HG03064 (cell line): ENCODE results near the gene EXOC2.

Source experiments
- ATAC-seq: cut with Tn5 transposase; IDR thresholded peaks from one replicate; pipeline ENCODE4 v1.9.1; 2021; ENCODE audit warnings: low read depth; ENCODE audit not compliant: unreplicated experiment

EXOC2 gene

GRCh38 chr6:475314-475713, 217.6 kb downstream of the EXOC2 start:
- ATAC-seq: no peak

DNA sequence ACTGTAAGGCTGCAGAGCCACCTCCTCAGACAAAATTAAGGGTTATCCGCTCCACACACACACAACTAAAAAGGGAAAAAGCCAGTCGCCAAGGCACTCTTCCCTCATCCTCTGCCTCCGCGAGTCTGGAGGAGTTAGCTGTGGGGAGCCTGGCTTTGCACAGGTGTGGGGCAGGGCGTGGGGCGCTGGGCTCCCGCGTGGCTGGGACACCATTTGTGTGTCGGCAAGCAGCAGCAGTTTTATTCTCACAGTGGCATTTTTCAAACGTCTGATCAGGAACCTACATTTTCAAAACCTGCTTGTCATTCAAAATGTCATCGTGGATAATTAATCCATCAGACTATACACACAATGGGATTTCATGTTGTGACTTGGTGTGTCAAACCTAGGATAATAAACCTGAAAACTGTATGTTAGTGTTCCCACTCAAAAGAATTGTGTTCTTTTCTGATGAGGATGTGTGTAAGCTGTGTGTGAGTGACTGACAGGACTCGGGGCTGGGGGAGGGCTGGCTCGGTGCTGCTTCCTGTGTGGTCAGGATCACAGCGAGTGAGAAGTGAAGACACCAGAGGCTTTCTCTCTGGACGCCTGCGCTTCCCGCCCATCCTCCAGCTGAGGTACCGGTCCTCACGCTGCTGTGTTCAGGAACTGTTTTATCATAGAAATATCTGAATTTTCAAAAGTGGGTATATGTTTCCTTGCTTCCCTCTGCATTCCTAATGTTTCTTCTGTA, 218.3 kb downstream of the EXOC2 start:
- ATAC-seq: peak; percentile 67

GRCh38 chr6:473768-474452, 219.0 kb downstream of the EXOC2 start:
- no peak for ATAC-seq

GRCh38 chr6:473356-473755, 219.6 kb downstream of the EXOC2 start:
- no peak for ATAC-seq

DNA sequence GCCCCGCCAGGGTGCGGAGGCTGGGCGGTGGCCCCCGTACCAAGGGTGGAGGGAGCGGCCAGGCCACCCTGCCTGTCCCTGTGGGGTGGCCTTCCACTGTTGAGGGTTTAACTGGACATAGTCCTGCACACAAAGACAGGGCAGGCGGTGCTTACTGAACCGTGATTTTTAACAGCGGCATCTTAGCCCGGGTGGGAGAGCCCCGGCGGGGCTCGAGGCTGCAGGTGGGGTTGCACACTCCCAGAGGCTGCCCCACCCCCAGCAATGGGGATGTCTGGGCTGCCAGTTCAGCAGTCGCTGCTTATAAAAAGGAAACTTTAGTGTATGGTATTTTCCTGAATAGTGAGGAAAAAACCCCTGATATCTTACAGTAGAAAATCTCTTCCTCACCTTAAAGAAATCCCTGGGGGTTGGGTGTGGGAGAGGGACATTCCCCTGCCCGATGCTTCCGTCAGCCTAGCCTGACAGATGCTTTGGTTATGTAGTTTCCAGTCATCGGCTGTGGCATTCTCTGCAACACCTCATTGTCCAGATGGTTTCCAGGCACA, 222.0 kb downstream of the EXOC2 start:
- ATAC-seq: no peak

DNA sequence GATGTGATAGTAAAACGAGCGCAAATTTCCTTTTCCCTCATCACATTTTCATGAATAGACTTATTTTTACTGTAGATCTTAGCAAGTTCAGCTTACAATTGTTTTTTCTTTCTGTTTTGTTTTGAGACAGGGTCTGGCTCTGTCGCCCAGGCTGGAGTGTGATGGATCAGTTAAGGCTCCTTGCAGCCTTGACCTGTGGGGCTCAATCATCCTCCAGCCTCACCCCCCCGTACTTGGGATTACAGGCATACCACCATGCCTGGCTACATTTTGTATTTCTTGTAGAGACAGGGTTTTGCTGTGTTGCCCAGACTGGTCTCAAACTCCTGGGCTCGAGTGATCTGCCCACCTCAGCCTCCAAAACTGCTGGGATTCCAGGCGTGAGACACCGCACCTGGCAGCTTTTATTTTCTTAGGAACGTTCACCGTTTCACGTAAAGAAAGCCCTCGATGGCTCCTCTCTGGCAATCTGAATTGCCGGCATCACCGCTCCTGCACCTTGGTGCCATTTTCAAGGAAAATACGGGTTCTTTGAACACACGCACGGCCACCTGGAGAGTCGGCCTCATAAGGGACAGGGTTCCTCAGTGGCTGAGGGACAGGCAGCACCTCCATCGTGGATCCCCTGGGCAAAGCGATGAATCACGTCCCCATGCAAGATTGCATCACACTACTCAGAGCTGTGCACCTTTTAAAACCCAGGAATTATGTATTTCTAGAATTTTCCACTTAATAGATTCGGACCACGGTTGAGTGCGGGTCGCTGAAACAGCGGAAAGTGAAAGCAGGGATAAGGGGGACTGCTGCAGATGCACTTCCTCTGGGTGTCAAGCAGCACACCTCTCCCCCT, 222.7 kb downstream of the EXOC2 start:
- no peak for ATAC-seq

DNA sequence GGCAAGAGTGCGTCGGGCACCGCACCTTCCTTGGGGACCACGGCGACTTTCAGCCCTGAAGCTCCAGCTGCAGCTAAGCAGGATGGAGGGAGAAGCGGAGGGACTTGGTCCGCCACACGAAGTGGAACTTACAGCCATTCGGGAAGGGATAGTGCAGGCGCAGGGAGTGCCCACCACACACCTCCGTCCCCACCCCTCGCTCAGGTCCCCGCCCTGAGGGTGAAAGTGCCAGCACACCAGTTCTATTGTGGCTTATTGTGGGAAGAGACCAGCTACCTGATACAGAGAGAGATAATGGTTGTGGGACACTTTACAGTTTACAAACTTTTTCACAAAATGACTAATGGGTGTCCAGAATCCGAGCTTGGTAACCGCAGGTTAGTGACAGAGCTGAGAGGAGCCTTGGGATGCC, 225.3 kb downstream of the EXOC2 start:
- no peak for ATAC-seq

DNA sequence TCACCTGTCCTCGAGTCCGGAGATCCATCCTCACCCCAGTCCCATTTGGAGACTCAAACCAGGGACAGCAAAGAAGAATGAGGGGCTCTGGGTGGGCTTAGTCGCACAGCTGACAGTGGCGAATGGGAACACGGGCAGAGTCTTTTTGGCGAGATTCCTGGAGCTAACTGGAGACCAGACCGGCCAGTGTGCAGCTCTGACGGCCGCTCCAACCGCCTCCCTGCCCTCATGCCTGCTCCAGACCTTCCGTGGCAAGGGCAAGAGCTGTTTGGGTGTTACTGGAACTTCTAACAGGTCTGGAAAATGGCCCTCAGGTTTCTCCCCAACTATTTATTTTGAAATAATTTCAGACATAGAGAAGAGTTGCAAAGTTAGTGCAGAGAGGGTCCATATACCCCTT, 225.8 kb downstream of the EXOC2 start:
- ATAC-seq: no peak

GRCh38 chr6:466564-466963, 226.4 kb downstream of the EXOC2 start:
- ATAC-seq: no peak

DNA sequence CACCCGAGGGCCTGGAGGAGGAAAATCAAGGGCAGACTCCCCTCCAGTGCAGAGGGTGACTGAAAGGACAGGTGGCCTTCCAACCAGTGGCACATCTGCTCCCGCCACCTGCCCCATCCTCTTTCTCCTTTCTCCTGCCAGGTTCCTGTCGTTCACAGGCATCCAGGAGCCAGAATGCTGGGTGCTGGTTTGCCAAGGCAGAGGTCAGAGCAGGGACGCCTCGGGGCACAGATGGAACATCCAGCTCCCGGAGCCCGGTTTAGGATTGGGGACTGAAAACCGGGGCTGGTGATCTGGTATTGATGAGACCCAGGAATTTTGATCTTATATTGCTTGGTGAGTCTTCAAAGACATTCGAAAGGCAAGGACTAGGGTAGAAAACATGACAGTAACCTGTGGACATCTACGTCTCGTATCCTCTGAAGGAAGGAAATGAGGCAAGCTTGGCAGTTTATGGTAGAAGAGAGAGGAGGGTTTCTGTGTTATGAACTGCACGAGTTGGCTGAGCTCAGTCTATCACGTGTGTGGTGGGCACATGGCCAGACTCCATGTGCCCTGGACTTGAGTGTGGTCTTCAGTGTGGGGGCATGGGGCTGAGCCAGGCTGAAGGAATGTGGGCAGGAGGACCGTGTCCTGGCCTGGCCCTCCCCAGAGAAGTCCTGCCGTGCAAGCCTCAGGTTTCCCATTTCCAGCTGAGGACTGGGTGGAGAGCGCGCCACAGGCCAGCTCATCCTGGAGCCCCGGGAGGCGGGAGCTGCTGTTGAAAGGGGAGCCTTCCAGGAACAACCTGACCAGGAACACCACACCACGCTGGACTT, 227.2 kb downstream of the EXOC2 start:
- ATAC-seq: no peak

DNA sequence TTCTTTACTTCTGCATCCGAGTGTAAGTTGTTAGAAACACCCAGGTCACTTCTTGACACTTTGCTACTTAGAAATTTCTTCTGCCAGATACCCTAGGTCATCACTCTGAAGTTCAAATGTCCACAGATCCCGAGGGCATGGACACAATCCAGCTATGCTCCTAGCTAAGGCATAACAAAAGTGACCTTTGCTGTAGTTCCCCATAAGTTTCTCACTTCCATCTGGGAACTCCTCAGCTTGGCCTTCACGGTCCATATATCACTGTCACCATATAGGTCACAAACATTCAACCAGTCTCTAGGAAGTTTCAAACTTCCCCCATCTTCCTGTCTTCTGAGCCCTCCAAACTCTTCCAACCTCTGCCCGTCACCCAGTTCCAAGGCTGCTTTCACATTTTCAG, 236.1 kb downstream of the EXOC2 start:
- no peak for ATAC-seq

DNA sequence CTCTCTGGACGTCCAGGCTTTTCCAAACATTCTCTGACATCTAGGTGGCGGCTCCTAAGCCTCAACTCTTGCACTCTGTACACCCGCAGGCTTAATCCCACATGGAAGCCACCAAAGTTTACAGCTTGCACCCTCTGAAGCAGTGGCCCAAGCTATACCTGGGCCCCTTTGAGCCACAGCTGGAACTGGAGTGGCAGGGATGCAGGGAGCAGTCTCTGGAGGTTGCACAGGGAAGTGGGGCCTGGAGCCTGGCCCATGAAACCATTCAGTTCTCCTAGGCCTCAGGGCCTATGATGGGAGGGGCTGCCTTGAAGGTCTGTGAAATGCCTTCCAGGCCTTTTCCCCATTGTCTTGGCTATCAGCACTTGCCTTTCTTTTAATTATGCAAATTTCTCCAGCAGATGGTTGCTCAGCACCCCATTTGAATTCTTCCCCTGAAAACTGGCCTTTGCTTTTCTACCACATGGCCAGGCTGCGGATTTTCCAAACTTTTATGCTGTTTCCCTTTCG, 236.5 kb downstream of the EXOC2 start:
- ATAC-seq: no peak

- ATAC-seq: no peak
Observed at GRCh38 chr6:455835-456234, 237.1 kb downstream of the EXOC2 start.

DNA sequence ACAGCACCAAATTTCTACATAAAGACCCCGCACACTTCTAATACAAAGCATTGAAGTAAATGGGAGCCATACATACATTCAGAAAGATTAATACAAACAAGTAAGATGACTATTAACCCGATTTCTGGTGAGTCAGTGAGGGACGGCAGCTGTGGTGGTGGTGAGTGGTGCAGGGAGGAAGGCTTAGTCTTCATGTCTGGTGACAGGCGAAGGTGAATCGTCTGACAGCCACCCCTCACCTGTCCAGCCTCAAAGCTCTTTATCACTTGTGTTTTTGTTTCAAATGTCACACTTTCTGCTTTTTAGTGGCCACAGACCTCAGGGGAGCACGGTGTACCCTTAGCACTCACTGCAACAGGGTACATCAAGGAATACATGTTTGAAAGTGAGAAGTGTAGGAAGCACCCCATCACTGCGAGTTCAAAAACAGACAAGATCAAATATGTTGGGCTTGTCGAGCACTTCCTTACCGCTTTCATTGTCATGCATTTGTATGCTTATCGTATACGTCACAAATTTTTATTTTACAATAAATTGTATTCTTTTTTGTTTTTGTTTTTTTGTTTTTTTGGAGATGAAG, 237.8 kb downstream of the EXOC2 start:
- ATAC-seq: no peak

DNA sequence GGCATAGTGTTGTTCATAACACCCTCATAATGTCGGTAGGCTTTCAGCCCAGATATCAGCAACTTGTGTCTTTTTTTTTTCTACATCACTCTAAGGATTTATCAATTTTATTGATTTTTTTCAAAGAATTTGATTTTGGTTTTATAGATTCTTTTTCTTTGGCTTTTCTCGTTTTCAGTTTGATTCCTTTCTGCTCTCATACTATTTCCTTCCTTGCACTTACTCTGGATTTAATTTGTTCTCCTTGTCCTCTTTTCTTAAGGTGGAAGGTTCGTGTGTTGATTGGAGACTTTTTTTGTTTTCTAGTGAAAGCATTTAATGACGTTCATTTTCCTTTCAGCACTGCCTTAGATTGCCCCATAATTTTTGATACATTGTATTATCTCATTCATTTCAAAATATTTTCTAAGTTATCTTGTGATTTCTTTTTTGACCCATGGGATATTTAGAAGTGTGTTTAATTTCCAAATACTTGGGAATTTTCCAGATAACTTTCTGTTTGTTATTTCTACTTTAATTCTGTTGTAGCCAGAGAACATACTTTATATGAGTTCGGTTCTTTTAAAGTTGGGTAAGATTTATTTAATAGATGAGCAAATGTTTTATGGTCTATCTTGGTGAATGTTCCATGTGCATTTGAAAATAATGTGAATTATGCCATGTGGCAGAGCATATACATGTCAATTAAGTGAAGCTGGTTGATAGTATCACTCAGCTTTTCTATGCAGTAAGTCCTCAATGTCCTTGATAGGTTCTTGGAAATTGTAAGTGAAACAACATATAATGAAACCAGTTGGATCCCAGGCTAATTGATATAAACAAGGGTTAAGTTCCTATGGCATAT, 238.6 kb downstream of the EXOC2 start:
- ATAC-seq: no peak

- no peak for ATAC-seq
Observed at GRCh38 chr6:453152-453551, 239.8 kb downstream of the EXOC2 start.

DNA sequence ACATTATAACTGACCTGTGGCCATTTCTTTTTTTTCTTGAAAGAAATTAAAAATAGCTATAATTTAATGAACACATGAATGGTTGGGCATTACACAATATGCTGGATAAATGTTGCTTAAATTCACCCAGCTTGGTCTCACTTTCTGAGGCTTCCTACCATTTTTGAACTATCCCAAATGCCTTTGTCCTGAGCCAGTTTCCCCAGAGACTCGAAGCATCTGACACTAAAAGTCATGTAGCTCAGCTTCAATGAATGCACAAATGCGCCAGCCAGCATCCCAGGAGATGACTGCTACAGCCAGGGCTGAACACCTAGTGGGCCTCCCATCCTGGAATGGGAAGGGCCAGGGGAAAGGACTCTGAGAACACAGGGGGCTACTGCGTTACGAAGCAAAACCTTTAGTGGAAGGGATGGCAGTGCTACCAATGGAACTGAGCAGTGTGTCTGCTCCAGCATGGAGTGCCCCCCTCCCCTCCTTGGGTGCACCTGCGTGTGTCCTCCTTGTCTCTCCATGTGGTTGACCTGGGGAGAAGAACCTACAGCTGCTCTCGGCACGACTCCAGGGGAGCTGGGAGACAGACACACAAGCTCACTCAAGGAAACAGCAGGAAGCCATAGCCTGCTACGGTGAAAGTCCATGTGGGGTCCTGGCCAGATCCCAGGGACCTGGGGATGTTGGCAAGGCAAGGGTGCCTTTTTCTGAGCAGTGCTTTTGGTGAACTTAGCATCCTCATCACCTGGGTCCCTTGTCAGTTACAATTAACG, 240.5 kb downstream of the EXOC2 start:
- no peak for ATAC-seq

GRCh38 chr6:451847-452246, 241.1 kb downstream of the EXOC2 start:
- no peak for ATAC-seq
